Neural progenitor cell (in vitro differentiated cells): ENCODE measurements around the gene AK8.

Source experiments
- EZH2 ChIP-seq: fragments of 200-600 bp; sonication (generic); IDR thresholded peaks from 2 replicates; pipeline ENCODE4 v1.6.1; 2017; ENCODE audit warnings: antibody characterized with exemption, mild to moderate bottlenecking, moderate library complexity
- EZH2phosphoT487 ChIP-seq: fragments of 200-600 bp; sonication (generic); IDR thresholded peaks from 2 replicates; pipeline ENCODE4 v1.6.1; 2017; ENCODE audit warnings: antibody characterized with exemption
- TF ChIP-seq, protein P1 (sequence below): fragments of 200-600 bp; sonication (generic); IDR thresholded peaks from 2 replicates; pipeline ENCODE4 v1.5.1; 2017; ENCODE audit warnings: antibody characterized with exemption, mild to moderate bottlenecking

DNA sequence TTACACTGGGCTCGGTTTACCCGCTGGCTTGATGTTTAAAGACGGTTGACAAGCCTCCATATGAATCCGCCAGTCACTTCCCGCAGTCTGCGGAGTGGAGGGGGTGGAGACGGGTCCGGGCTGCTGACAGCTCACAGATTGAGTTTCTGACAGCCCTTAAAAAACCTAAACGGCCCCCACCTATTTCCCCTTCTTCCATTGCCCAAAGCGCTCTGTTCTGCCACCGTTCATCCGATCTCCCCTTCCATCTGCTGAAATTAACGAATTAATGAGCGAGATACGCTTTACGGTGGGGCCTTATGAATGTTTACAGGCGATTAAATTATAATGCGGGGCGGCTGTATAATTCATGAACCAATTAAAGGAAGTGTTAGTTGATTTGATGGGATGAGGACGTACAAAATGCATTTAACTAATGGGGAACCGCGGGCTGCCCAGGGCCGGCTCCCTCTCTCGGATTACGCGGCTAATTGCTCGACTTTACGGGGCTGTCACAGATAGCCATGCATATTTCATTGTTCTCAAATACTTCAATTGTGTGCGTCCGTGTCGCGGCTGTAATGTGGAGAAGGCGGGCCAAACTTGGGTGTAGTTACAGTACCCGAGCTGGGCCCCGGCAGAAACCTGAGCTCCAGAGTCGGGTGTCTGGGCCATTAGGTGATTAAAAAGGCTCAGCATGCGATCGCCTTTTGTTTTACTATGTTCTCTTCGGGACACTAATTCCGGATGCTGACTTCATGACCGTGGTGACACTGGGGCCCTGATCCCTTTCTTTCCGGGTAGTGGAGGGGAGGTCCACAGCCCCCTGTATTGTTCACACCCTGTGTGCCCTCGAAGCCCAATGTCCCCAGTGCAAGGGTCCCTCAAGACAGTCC is 133.0 kb downstream of the AK8 start:
- TF ChIP-seq, protein P1, sequence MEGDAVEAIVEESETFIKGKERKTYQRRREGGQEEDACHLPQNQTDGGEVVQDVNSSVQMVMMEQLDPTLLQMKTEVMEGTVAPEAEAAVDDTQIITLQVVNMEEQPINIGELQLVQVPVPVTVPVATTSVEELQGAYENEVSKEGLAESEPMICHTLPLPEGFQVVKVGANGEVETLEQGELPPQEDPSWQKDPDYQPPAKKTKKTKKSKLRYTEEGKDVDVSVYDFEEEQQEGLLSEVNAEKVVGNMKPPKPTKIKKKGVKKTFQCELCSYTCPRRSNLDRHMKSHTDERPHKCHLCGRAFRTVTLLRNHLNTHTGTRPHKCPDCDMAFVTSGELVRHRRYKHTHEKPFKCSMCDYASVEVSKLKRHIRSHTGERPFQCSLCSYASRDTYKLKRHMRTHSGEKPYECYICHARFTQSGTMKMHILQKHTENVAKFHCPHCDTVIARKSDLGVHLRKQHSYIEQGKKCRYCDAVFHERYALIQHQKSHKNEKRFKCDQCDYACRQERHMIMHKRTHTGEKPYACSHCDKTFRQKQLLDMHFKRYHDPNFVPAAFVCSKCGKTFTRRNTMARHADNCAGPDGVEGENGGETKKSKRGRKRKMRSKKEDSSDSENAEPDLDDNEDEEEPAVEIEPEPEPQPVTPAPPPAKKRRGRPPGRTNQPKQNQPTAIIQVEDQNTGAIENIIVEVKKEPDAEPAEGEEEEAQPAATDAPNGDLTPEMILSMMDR: no peak
- TF ChIP-seq EZH2 (no peak), EZH2phosphoT487 (peak; percentile 58)
